Tibial artery (tissue), 4 donors: ENCODE results near the gene UNC93A.

ENCODE experiments used
- DNase-seq, 2 donors: peaks; one replicate each; pipeline ENCODE4 v3.0.0-alpha.2; 2019
- H3K27ac ChIP-seq, 2 donors: fragments of 200-600 bp; sonication (generic) in 1 of 2; 1 replicate in 1 of 2; 2 replicates in 1 of 2; pipeline ENCODE4 v1.5.1; 2018 to 2019; ENCODE audit warnings: mild to moderate bottlenecking in 1 of 2
- H3K27me3 ChIP-seq, 2 donors: fragments of 200-600 bp; sonication (generic) in 1 of 2; one replicate each; pipeline versions ENCODE4 v1.5.1 to v1.6.0; 2016 to 2019
- H3K36me3 ChIP-seq, 3 donors: fragments of 200-600 bp; sonication (generic) in 2 of 3; one replicate each; pipeline ENCODE4 v1.5.1; 2016 to 2019; ENCODE audit warnings: mild to moderate bottlenecking in 2 of 3
- H3K4me1 ChIP-seq, 4 donors: fragments of 200-600 bp; sonication (generic) in 2 of 4; 1 replicate in 3 of 4; 2 replicates in 1 of 4; pipeline ENCODE4 v1.5.1; 2016 to 2019
- H3K4me3 ChIP-seq, 2 donors: fragments of 200-600 bp; sonication (generic) in 1 of 2; 1 replicate in 1 of 2; 2 replicates in 1 of 2; pipeline ENCODE4 v1.5.1; 2018 to 2019; ENCODE audit warnings: mild to moderate bottlenecking in 2 of 2
- H3K9me3 ChIP-seq, 3 donors: fragments of 200-600 bp; sonication (generic) in 1 of 3; one replicate each; pipeline ENCODE4 v1.5.1; 2016 to 2019
- intact Hi-C: fragments of 100-400 bp; cut with DNase I; formaldehyde crosslinking; loops from one replicate; pipeline ENCODE4 v1.15.0; 2023; ENCODE audit warnings: low total_unique reads
- TF ChIP-seq, protein P1 (sequence below), 2 experiments: fragments of 200-600 bp in 1 of 2; fragments of 450-650 bp in 1 of 2; IDR thresholded peaks; one replicate each; pipeline ENCODE4 v1.5.1; 2017 to 2019; ENCODE audit warnings: antibody characterized with exemption in 2 of 2, mild to moderate bottlenecking in 1 of 2, moderate library complexity in 1 of 2

UNC93A gene

DNA sequence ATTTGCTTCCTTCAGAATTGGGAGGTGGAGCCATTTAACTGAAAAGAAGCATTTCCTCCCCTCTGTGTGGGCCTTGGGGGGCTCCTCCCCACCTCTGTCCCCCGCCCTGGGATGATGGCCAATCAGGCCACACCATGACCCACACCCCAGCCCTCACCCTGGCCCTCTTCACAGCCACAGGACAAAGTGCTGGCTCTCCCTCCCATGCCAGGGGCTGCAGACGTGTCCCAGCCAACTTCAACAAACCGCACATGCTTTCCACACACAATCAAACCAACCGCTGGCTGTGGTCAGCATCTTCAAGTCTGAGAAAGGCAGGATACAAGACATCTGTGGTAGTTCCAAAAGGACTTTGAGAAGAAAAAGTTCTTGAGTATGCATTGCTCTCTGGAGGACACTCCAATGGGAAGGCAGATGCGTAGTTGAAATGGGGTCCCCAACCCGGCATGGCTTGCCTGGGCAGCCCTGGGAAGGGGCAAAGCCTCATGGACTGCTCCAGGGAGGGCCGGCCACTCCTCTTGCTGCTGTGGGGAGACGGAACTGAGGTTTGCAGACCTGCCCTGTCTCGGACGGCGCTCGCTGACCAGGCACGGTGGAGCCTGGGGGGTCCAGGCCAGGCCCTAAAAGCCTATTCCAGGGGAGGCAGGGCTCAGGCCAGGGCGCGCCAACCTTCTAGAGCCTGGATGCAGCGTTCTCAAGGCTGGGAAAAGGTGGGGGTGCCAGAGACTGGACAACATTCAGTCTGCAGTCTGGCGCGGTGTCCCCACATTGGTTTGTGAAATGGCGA, 45.9 kb downstream of the UNC93A start:
- Histone ChIP-seq H3K36me3 (no peaks in the 10 kb centered on the region), H3K27me3 (peaks cover 0 to 7% of the 10 kb centered on the region in 2 donors), H3K9me3 (no peaks in the 10 kb centered on the region), H3K4me3 (no peak overlapping the region), H3K4me1 (no peaks in the 10 kb centered on the region), H3K27ac (no peak overlapping the region)
- intact Hi-C loops, result no loop called here
- no peak for DNase-seq
- TF ChIP-seq, protein P1, sequence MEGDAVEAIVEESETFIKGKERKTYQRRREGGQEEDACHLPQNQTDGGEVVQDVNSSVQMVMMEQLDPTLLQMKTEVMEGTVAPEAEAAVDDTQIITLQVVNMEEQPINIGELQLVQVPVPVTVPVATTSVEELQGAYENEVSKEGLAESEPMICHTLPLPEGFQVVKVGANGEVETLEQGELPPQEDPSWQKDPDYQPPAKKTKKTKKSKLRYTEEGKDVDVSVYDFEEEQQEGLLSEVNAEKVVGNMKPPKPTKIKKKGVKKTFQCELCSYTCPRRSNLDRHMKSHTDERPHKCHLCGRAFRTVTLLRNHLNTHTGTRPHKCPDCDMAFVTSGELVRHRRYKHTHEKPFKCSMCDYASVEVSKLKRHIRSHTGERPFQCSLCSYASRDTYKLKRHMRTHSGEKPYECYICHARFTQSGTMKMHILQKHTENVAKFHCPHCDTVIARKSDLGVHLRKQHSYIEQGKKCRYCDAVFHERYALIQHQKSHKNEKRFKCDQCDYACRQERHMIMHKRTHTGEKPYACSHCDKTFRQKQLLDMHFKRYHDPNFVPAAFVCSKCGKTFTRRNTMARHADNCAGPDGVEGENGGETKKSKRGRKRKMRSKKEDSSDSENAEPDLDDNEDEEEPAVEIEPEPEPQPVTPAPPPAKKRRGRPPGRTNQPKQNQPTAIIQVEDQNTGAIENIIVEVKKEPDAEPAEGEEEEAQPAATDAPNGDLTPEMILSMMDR (IDR thresholded peaks at IDR 0.05), result no peak

DNA sequence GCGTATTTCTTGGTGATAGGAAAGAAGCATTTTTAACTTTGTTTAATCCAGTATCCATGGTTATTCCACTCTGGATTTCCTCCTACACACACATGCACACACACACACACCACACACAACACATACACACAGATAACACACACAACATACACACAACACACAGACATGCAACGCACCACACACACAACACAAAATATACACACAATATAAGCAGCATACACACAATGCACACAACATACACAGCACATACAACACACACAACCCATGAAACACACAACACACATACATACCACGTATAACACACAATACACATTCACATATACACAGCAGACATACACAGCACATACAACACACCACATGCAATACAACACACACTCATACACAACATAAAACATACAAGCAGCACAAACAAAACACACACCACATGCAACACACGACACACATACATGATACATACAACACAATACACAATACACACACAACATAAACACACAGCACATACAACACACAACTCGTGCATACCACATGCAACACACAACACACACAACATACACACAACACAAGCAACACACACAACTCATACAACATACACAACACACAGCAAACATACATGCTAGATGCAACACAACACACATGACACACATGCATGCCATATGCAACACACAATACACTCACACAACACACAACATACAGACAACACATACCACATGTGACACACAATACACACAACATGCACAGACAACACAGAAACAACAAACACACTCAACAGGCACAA, 46.7 kb downstream of the UNC93A start:
- Histone ChIP-seq H3K4me3 (no peak overlapping the region), H3K9me3 (no peaks in the 10 kb centered on the region), H3K4me1 (no peaks in the 10 kb centered on the region), H3K36me3 (no peaks in the 10 kb centered on the region), H3K27me3 (peaks cover 0 to 9% of the 10 kb centered on the region in 2 donors), H3K27ac (no peak overlapping the region)
- no peak for DNase-seq
- intact Hi-C loops, result no loop called here
- TF ChIP-seq, protein P1 (IDR thresholded peaks at IDR 0.05), result no peak

DNA sequence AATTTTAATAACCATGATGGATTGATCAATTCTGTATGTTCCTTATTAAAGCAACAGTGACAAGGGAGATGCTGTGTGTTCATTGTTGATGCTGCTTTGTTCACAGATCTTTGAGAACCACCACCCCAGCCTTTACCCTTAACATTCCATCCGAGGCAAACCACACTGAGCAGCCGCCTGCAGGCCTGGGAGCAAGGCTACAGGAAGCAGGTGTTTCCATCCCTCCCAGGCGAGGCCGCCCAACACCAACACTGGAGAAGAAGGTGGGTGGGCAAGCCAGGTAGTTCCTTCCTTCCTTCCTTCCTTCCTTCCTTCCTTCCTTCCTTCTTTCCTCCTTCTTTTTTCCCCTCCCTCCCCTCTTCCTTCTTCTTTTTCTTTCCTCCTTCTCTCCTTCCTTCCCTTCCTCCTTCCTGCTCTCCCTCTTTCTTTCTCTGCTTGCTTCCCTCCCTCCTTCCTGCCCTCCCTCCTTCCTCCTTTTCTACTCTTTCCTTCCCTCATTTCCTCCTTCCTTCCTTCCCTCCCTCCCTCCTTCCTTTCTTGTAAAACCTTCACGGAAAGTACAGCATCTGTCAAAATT, 47.5 kb downstream of the UNC93A start:
- H3K4me1 ChIP-seq, result no peaks in the 10 kb centered on the region
- no peaks in the 10 kb centered on the region for H3K36me3 ChIP-seq
- TF ChIP-seq, protein P1 (IDR thresholded peaks at IDR 0.05), result no peak
- intact Hi-C loops, result no loop called here
- DNase-seq, result no peak
- H3K27me3 ChIP-seq, result peaks cover 0 to 13% of the 10 kb centered on the region in 2 donors
- H3K9me3 ChIP-seq, result no peaks in the 10 kb centered on the region
- no peak overlapping the region for H3K27ac ChIP-seq
- no peak overlapping the region for H3K4me3 ChIP-seq

- DNase-seq, result no peak
- Histone ChIP-seq H3K4me3 (no peak overlapping the region), H3K36me3 (no peaks in the 10 kb centered on the region), H3K27me3 (peaks cover 0 to 13% of the 10 kb centered on the region in 2 donors), H3K4me1 (no peaks in the 10 kb centered on the region), H3K27ac (no peak overlapping the region), H3K9me3 (no peaks in the 10 kb centered on the region)
- TF ChIP-seq, protein P1 (IDR thresholded peaks at IDR 0.05), result no peak
- intact Hi-C loops, result no loop called here
Observed at GRCh38 chr6:167341038-167341583, 50.0 kb downstream of the UNC93A start.

DNA sequence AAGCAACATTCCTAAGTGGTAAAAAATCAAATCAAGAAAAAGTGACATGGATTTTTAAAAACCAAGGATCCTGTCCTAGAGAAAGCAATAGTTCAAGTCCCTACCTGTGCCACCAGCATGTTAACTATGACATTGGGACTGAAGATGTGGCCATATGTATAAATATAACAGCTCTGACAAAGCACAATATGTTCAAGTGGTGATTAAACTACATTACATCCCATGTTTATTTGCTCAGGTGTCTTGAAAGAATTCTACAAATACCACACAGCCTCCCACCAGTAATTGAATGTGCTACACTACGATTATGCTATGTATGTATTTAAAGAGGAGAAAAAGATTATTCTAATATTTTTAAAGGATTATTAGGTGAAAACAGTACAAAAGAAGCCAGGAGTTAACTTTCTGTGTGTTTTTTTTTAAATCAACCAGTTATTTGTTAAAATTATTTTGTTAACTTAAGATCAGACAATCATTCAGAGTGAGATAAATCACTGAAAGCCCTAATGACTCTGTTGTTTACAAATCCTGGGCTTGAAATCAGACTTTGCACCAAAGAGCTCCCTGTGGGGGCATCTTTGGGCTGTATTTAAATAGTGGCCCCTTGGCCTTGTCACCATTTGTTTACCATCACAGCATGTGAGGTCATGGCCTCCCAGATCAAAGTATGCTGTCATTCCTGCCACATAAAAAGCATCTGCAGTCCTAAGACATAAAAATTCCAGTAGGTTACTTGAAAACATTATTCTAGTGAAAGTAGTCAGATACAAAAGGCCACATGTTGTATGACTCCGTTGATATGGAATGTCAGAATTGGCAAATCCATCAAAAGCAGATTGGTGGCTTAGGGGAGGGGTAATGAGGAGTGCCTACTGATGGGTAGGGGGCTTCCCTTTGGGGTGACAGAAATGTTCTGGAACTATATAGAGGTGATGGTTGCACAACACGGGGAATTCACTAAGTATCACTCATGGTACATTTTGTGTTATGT, 50.8 kb downstream of the UNC93A start:
- Histone ChIP-seq H3K36me3 (no peaks in the 10 kb centered on the region), H3K27ac (no peak overlapping the region), H3K27me3 (peaks cover 0 to 13% of the 10 kb centered on the region in 2 donors), H3K9me3 (no peaks in the 10 kb centered on the region), H3K4me1 (no peaks in the 10 kb centered on the region), H3K4me3 (no peak overlapping the region)
- TF ChIP-seq, protein P1 (IDR thresholded peaks at IDR 0.05), result no peak
- intact Hi-C loops, result no loop called here
- DNase-seq, result no peak
